GM12874 (cell line): ENCODE measurements around the gene SLC7A4.

Source experiments
- TF ChIP-seq, protein P1 (sequence below): IDR thresholded peaks from 2 replicates; pipeline ENCODE4 v1.5.1; 2011; ENCODE audit warnings: low read depth, mild to moderate bottlenecking, control low read depth, low read length, moderate library complexity; ENCODE audit not compliant: insufficient read depth

The SLC7A4 gene

DNA sequence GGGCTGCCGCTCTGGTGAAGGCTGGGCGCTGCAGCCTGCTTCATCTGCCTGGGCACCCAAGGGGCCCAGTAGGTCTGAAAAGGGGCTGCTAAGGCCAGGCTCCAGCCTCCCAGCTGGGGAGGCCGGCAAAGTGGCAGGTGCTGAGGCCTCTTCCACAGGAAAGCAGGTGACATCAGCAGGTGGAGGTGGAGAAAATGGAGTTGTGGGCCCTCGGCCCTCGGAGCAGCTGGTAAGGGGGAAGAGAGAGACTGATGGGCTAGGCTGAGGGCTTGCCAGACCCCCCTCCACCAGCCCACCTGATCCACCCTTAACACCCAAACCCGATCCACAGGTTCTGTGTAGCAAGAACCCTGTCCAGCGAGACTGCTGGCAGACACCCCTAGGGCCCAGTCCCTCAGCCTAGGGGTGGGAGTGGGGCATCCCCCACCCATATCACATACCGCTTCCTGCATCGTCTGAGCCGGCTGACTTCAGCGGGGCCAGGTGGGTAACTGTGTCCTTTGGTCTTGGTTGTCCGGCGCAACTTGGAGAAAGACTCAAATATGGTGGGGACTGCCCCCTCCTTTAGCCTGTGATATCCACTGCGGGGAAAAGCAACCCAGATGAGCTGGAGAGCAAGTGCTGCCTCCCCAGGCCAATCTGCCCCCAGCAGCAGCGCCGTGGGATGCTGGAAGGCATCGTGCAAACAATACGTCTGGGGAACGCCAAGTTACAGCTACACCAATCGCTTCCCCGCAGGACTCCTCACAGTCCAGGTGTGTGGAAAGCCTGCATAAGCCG, 32.0 kb downstream of the SLC7A4 start:
- TF ChIP-seq, protein P1, sequence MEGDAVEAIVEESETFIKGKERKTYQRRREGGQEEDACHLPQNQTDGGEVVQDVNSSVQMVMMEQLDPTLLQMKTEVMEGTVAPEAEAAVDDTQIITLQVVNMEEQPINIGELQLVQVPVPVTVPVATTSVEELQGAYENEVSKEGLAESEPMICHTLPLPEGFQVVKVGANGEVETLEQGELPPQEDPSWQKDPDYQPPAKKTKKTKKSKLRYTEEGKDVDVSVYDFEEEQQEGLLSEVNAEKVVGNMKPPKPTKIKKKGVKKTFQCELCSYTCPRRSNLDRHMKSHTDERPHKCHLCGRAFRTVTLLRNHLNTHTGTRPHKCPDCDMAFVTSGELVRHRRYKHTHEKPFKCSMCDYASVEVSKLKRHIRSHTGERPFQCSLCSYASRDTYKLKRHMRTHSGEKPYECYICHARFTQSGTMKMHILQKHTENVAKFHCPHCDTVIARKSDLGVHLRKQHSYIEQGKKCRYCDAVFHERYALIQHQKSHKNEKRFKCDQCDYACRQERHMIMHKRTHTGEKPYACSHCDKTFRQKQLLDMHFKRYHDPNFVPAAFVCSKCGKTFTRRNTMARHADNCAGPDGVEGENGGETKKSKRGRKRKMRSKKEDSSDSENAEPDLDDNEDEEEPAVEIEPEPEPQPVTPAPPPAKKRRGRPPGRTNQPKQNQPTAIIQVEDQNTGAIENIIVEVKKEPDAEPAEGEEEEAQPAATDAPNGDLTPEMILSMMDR: no peak

DNA sequence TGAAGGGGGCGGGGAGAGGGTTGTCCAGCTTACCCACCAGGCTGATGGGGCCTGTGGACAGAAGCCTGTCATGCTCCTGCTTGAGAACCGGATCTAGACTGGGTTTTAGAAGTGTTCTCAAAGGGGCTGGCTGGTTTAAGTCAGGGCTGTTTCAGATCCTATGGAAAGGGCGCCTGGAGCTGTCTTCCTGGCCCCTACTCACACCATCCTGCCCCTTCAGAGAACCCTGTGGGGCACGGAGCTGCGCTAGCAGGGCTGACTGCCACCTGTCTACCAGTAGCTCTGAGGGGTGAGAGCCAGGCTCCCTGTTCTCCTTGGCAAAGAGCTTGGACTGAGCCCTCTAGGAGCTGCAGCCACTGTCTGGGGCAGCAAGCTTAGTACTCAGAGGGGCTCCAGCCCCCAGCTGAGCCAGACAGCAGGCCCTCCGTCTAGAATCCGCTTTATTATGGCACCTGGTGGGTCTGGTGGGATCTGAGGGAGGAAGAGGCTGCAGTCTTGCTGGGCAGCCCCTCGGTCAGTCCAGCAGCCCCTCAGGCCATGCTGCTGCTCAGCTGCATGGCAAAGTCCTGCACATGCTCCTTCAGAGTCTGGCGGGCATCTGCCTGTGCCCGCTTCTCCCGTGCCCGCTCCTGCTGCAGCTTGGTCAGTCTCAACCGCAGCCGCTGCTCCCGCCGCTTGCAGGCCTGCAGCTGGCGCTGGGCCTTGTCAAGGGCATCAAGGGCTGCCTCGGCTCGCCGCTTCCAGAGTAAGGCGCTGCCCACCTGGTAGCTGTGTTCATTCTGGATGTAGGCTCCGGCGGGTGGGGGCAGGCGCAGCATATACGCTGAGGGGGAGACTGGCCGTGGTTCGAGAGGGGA, 32.8 kb downstream of the SLC7A4 start:
- TF ChIP-seq, protein P1: no peak

DNA sequence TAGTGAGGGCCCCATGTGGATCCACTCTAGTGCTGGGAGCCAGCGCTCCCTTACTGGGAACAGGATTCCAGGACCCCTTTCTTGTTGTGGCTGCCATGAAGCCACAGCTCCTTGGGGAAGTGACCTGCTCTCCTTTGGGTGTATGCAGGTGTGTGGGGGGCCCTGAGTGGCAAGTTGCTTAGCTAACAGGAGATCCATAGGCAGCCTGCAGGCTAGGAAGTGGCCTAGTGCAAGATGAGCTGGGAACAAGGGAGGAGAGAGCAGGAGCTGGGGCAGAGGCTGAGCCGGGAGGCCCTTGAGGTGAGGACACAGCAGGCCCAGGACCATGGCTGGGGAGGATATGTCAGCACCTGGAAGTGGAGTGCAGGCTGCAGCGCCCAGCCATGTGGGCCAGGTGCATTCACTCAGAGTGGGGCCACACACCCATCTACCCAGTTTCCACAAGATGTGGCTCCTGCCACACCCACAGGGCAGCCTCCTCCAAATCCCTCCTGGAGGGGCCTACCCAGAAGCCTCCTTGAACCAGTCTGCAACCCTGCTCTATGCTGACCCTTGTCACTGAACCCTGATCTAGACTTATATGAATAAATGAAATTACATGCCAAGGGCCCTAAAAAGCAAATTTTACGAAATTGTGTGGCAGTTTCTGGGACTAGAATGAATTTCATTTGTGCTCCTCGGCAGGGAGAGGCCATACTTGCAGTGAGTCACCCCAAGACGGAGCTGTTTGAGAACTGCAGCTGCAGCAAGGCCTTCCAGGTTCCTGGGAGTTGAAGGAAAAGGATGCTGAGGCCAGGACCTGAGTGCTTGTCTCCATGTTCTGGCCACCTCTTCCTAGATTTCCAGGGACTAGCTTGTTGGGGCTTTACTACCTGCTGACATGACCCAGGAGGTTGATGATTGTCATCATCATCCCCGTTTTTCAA, 33.7 kb downstream of the SLC7A4 start:
- TF ChIP-seq, protein P1: no peak

DNA sequence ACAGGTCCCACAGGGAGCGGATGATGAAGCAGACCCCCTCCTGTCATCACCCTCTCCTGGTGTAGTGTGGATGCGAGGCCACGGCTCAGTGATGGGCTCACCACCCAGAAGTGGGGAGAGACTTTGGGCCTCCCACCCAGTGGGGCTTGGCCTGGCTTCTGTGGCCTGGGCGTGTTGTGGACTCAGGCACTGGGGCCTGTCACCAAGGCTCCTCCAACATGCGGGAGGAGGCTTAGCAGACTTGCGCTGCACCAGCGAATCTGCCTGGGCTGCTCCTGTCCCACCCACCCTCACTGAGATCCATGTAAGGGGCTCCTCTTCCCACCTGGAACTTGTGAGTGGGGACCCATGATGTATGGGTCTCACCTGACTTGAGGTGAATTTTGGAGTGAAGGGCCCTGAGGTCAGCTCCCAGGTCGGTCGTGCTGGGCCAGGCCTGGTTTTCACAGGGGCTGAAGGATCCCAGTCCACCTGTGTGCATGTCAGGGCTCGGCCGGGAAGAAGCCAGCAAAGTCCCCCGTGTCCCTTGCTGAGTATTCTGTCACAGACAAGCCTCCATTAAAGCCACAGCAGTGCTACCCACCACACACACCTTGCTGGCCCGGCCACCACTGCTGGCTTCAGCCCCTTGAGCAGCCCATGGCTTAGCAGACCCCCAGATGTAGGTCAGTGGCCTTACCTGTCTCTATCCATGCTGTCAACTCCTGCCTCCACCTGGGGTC, 34.7 kb downstream of the SLC7A4 start:
- TF ChIP-seq, protein P1: no peak

DNA sequence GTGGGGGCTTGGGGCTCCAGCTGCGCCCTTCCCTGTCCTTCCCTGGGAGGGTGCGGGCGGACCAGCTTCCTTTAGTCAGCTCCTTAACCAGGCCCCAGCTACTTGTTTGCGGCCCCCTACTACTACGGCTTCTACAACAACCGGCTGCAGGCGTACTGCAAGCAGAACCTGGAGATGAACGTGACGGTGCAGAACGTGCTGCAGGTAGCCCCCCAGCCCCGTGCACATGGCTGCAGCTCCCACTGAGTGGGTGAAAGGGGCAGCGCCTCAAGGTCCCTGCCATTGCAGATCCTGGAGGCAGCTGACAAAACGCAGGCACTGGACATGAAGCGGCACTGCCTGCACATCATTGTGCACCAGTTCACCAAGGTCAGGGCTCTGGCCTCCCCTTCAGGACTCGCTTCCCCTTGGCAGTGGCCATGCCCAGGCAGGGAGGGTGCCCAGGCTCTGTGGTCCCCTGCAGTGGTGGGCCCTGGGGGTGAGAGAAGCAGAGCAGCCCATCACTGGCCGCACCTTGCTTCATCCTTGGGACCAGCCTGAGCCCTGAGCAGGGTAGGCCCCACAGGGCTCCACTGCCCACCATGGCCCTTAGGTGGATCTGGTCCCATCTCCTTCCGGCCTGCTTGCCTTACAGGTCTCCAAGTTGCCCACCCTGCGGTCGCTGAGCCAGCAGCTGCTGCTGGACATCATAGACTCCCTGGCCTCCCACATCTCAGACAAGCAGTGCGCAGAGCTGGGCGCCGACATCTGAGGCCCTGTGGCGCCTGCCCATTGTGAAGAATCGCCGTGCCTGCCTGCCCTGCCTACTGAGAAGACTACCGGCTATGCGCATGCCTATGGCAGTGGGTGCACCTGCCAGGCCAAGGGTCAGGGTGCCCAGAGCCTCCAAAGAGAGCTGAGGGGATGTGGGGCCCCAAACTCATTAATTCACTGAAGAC, 35.5 kb downstream of the SLC7A4 start:
- TF ChIP-seq, protein P1: no peak

DNA sequence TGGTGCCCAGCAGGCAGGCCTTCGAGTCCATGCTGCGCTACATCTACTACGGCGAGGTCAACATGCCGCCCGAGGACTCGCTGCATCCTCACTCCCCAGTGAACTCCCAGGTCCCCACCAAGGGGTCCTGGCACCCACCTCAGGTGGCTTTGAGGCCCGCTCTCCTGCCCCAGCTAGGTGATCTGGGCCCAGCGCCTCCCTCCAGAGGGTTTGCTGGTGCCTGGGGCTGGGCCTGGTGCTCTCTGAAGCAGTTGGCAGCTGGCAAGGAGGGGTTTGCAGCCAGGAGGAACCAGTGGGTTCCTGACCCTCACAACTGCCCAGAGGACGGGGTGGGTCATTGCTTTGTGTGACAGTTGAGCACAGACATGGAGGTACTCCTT, 36.3 kb downstream of the SLC7A4 start:
- TF ChIP-seq, protein P1: no peak
